Measurements from ENCODE around the gene RPL31. TPM values are rescaled to one million over a fixed set of nuclear protein-coding genes. Genes with fewer than 3 reads are reported as not detected.

RPL31 gene
- total and polyA plus RNA-seq, 4 donors, result 1,008 to 7,651 (median 2,793) TPM

DNA sequence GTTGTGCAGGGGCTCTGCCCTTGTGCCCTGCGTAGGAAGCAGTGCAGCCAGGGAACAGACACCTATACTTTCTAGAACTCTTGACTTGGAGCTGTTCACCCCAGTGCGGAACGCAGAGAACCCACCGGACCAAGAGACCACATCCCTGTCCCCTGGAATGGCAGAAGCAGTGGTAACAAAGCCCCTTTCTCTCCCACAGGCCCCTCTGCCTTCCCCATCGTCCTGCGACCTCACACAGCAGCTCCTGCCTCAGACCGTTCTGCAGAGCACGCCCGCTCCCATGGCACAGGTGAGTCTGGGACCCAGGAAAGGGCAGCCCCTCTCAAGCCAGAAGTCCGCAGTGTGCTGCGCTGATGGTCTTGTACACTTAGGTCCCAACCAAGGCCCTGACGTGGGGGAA is 24.6 kb upstream of the RPL31 start:
- Histone ChIP-seq H3K4me1 (ENCODE audit: control insufficient read depth in 1 of 2, insufficient read depth in 2 of 2, low read length in 2 of 2) (no peaks in the 10 kb centered on the region), H3K36me3 (ENCODE audit: control insufficient read depth in 1 of 2, insufficient read depth in 2 of 2, low read length in 1 of 2) (peaks cover 0 to 3% of the 10 kb centered on the region in 2 donors), H3K27me3 (ENCODE audit: control insufficient read depth in 1 of 2, insufficient read depth in 2 of 2, low read length in 1 of 2) (no peaks in the 10 kb centered on the region), H3K4me3 (ENCODE audit: low read length in 2 of 2) (no peak overlapping the region), H3K27ac (ENCODE audit: low read depth in 1 of 2, low read length in 2 of 2) (peak overlapping the region; percentile 47 to 72), H3K9me3 (ENCODE audit: control insufficient read depth, low read length) (no peaks in the 10 kb centered on the region)
- DNase-seq, result peak in 1 of 2 donors; percentile 56
- ATAC-seq (ENCODE audit: low FRiP score), result no peak
- 87% methylated on average over 12 of the region's 12 CpGs for WGBS, 2 donors
- intact Hi-C loops (cut with DNase I), result loop anchor here in 1 of 2 donors (5.0 kb wide), 1 partner anchor 155 kb away; the partner anchor contains the start of gene NPAS2

DNA sequence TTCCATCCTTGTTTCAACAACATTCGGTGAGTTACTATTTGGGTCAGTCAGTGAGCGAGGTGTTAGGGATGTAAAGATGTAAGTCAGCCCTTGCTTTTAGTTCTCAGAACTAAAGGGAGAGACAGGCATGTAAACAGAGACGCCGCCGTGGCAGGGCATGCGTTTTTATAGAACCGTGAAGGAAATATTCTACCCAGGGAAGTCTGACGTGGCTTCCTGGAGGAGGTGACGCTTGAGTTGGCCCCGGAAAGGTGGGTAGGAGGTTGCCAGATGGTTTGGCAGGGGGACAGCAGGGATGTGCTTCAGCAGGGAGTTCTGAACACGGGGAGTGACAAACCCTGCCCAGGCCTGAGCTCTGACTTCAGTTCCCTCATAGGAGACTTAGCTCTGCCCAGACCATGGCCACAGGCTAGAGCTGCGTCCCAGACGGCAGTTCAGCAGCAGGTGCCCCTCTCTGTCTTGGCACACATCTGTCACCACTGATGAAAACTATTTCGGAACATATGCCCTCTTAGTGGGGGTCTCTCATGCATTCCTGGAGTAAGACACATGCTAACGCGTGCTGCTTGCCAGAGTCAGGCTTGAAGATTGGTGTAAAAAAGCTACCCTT is 23.4 kb upstream of the RPL31 start:
- DNase-seq, result peak; percentile 89 to 93
- no peak overlapping the region for H3K4me3 ChIP-seq (ENCODE audit: low read length in 2 of 2)
- no peaks in the 10 kb centered on the region for H3K27me3 ChIP-seq (ENCODE audit: control insufficient read depth in 1 of 2, insufficient read depth in 2 of 2, low read length in 1 of 2)
- 4 to 8% methylated on average over 16 of the region's 16 CpGs for WGBS, 2 donors
- peak; percentile 78 for ATAC-seq (ENCODE audit: low FRiP score)
- intact Hi-C loops (cut with DNase I), result loop anchor here (2.0 to 5.0 kb wide), 2 partner anchors 156 to 160 kb away; partner anchors contain the start of gene NPAS2 (in 1 of the 2)
- H3K9me3 ChIP-seq (ENCODE audit: control insufficient read depth, low read length), result no peaks in the 10 kb centered on the region
- peaks cover 0 to 3% of the 10 kb centered on the region in 2 donors for H3K36me3 ChIP-seq (ENCODE audit: control insufficient read depth in 1 of 2, insufficient read depth in 2 of 2, low read length in 1 of 2)
- no peaks in the 10 kb centered on the region for H3K4me1 ChIP-seq (ENCODE audit: control insufficient read depth in 1 of 2, insufficient read depth in 2 of 2, low read length in 2 of 2)
- H3K27ac ChIP-seq (ENCODE audit: low read depth in 1 of 2, low read length in 2 of 2), result peak overlapping the region; percentile 33 to 89

DNA sequence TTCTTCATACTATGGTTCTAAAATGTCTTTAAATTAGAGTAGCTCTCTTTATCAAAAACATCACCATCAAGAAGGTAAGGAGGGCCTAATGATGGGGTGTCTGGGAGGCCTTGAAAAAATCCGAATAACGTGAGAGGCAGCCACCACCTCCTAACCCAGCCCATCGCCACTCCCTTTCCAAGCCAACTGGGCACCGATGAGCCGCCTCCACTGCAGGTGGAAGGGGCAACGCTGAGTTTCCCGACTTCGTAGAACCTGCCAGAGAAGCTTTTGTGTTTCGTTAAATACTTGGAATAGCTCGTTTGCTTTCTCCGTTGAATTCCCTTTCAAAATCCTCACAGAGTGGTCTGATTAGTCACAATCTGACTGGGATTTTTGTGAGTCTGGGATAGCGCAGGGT is 22.0 kb upstream of the RPL31 start:
- Histone ChIP-seq H3K4me1 (ENCODE audit: control insufficient read depth in 1 of 2, insufficient read depth in 2 of 2, low read length in 2 of 2) (no peaks in the 10 kb centered on the region), H3K27ac (ENCODE audit: low read depth in 1 of 2, low read length in 2 of 2) (peak overlapping the region in 1 of 2 donors; percentile 19), H3K27me3 (ENCODE audit: control insufficient read depth in 1 of 2, insufficient read depth in 2 of 2, low read length in 1 of 2) (no peaks in the 10 kb centered on the region), H3K36me3 (ENCODE audit: control insufficient read depth in 1 of 2, insufficient read depth in 2 of 2, low read length in 1 of 2) (peaks cover 0 to 1% of the 10 kb centered on the region in 2 donors), H3K9me3 (ENCODE audit: control insufficient read depth, low read length) (no peaks in the 10 kb centered on the region), H3K4me3 (ENCODE audit: low read length in 2 of 2) (no peak overlapping the region)
- peak in 1 of 2 donors; percentile 58 for DNase-seq
- no peak for ATAC-seq (ENCODE audit: low FRiP score)
- intact Hi-C loops (cut with DNase I), result loop anchor here (5.0 kb wide), 2 partner anchors 103 to 248 kb away; no protein-coding TSS in a partner anchor
- 93 to 96% methylated on average over 12 of the region's 12 CpGs for WGBS, 2 donors

DNA sequence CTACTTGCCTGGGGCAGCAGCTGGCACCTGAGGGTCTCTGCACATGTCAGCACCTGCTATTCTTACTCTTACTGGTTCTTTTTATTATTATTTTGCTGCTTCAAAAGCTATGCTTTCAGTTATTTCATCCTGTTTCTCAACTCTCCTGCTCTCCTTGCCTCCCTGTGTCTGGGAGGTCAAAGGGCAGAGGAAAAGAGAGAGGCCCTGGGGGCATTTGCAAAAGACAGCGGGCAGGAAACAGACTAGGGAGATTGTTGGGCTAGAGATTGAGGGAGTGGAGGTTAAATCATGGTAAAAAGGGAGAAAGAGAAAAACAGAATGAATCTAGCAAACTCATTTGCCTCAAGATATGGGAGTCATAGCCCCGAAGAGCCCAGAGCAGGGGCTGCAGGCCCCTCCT is 21.1 kb upstream of the RPL31 start:
- no peak for DNase-seq

DNA sequence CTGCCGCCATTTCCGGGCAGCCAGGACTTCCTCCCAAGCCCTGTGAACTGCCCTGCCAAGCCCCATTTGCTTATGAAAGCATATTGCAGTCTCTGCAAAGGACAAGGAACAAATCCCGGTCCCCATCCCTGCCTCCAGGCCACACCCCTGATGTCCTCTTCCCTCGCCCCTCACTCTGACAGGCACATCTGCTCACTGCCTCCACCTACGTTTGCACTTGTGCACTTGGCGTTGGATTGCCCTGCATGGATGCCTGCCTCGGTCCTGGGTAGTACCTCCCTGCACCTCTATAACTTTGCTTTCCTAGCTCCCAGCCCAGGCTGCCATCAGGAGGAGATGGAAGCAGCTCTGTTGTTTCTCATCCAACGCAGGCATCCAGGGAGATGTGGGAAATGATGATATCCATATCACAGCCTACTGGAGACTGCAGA is 19.6 kb upstream of the RPL31 start:
- 80 to 83% methylated on average over 8 of the region's 8 CpGs for WGBS, 2 donors
- no peak overlapping the region for H3K4me3 ChIP-seq (ENCODE audit: low read length in 2 of 2)
- intact Hi-C loops (cut with DNase I), result loop anchor here (5.0 kb wide), 2 partner anchors 105 to 250 kb away; no protein-coding TSS in a partner anchor
- no peaks in the 10 kb centered on the region for H3K36me3 ChIP-seq (ENCODE audit: control insufficient read depth in 1 of 2, insufficient read depth in 2 of 2, low read length in 1 of 2)
- H3K9me3 ChIP-seq (ENCODE audit: control insufficient read depth, low read length), result no peaks in the 10 kb centered on the region
- ATAC-seq (ENCODE audit: low FRiP score), result no peak
- H3K4me1 ChIP-seq (ENCODE audit: control insufficient read depth in 1 of 2, insufficient read depth in 2 of 2, low read length in 2 of 2), result no peaks in the 10 kb centered on the region
- DNase-seq, result peak in 1 of 2 donors; percentile 59
- H3K27ac ChIP-seq (ENCODE audit: low read depth in 1 of 2, low read length in 2 of 2), result no peak overlapping the region
- no peaks in the 10 kb centered on the region for H3K27me3 ChIP-seq (ENCODE audit: control insufficient read depth in 1 of 2, insufficient read depth in 2 of 2, low read length in 1 of 2)

More for the DNA sequence above, 21.1 kb upstream of the RPL31 start:
- intact Hi-C loops (cut with DNase I), result loop anchor here (5.0 kb wide), 2 partner anchors 104 to 249 kb away; no protein-coding TSS in a partner anchor
- Histone ChIP-seq H3K9me3 (ENCODE audit: control insufficient read depth, low read length) (no peaks in the 10 kb centered on the region), H3K27me3 (ENCODE audit: control insufficient read depth in 1 of 2, insufficient read depth in 2 of 2, low read length in 1 of 2) (no peaks in the 10 kb centered on the region), H3K27ac (ENCODE audit: low read depth in 1 of 2, low read length in 2 of 2) (peak overlapping the region in 1 of 2 donors; percentile 19), H3K4me1 (ENCODE audit: control insufficient read depth in 1 of 2, insufficient read depth in 2 of 2, low read length in 2 of 2) (no peaks in the 10 kb centered on the region), H3K4me3 (ENCODE audit: low read length in 2 of 2) (no peak overlapping the region), H3K36me3 (ENCODE audit: control insufficient read depth in 1 of 2, insufficient read depth in 2 of 2, low read length in 1 of 2) (no peaks in the 10 kb centered on the region)
- 93 to 97% methylated on average over 2 of the region's 2 CpGs for WGBS, 2 donors
- no peak for ATAC-seq (ENCODE audit: low FRiP score)

DNA sequence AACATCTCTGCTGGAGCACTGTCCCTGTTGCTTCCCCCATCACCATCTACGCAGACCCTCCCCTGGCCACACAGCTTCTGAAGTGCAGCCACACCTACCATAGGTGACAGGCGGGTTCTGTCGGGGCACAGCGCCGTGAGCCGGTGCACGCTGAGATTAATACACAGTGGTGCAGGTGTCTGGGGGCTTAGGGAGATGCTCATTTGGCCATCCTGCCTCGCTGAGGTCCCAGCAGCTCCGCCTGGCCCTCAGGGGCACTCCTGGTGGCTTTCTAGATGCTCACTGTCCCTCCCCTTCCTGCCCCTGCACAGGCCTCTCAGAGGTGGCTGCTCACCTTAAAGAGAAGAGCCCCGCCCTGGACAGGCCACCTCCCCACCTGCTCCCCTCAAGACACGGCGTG is 18.9 kb upstream of the RPL31 start:
- peak in 1 of 2 donors; percentile 68 for DNase-seq
- Histone ChIP-seq H3K9me3 (ENCODE audit: control insufficient read depth, low read length) (no peaks in the 10 kb centered on the region), H3K4me3 (ENCODE audit: low read length in 2 of 2) (no peak overlapping the region), H3K27me3 (ENCODE audit: control insufficient read depth in 1 of 2, insufficient read depth in 2 of 2, low read length in 1 of 2) (no peaks in the 10 kb centered on the region), H3K4me1 (ENCODE audit: control insufficient read depth in 1 of 2, insufficient read depth in 2 of 2, low read length in 2 of 2) (no peaks in the 10 kb centered on the region), H3K27ac (ENCODE audit: low read depth in 1 of 2, low read length in 2 of 2) (peak overlapping the region in 1 of 2 donors; percentile 69), H3K36me3 (ENCODE audit: control insufficient read depth in 1 of 2, insufficient read depth in 2 of 2, low read length in 1 of 2) (no peaks in the 10 kb centered on the region)
- intact Hi-C loops (cut with DNase I), result loop anchor here (5.0 kb wide), 2 partner anchors 106 to 251 kb away; no protein-coding TSS in a partner anchor
- ATAC-seq (ENCODE audit: low FRiP score), result no peak
- WGBS, 2 donors, result 88 to 91% methylated on average over 12 of the region's 12 CpGs

DNA sequence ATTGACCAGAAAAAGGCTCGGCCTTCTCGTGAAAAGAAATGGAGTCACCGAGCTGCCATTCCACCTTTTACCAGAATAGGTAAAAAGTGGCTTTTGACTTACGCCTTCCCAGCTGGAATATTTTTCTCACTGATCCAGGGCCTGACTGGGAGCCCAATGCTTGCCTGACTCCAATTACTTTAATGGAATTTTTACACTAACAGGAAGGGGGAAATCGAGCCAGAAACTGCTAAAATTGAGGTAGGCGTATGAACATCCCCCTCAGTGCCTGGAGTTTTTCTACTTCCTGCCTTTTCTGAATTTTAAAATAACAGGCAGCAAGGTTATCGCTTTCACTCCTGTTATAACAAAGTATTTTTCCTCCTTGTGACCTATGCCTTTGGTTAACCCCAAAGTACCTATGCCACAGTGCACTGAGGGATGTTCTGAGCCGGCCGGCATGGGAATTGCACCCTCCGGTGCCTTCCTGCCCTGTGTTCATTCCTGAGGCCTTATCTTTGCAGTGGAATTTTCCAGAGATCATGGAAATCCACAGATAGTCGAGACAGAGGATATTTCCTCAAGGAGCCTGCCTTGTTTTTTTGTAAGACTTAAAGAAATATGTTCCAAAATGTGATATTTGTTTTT is 18.3 kb upstream of the RPL31 start:
- DNase-seq, result no peak
- Histone ChIP-seq H3K36me3 (ENCODE audit: control insufficient read depth in 1 of 2, insufficient read depth in 2 of 2, low read length in 1 of 2) (no peaks in the 10 kb centered on the region), H3K9me3 (ENCODE audit: control insufficient read depth, low read length) (no peaks in the 10 kb centered on the region), H3K4me1 (ENCODE audit: control insufficient read depth in 1 of 2, insufficient read depth in 2 of 2, low read length in 2 of 2) (no peaks in the 10 kb centered on the region), H3K4me3 (ENCODE audit: low read length in 2 of 2) (no peak overlapping the region), H3K27ac (ENCODE audit: low read depth in 1 of 2, low read length in 2 of 2) (peak overlapping the region; percentile 15 to 69), H3K27me3 (ENCODE audit: control insufficient read depth in 1 of 2, insufficient read depth in 2 of 2, low read length in 1 of 2) (no peaks in the 10 kb centered on the region)
- WGBS, 2 donors, result 9 to 22% methylated on average over 11 of the region's 11 CpGs
- intact Hi-C loops (cut with DNase I), result loop anchor here (1.0 to 5.0 kb wide), 4 partner anchors 106 to 377 kb away; no protein-coding TSS in a partner anchor
- ATAC-seq (ENCODE audit: low FRiP score), result peak; percentile 51

DNA sequence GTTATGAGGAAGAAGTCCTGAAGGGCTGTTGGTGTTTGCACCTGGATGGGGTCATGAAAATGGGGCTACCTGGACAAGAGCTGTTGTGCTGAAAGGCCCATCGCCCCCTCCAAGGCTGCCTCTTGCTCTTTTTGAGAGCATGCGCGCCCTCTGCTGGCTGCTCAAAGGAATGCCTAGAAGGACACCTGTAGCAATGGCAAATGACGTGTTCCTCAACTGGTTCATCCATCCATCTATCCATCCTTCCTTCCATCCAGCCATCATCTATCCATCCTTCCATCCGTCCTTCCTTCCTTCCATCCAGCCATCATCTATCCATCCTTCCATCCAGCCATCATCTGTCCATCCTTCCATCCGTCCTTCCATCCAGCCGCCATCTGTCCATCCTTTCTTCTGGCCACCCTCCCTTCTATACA is 17.2 kb upstream of the RPL31 start:
- Histone ChIP-seq H3K36me3 (ENCODE audit: control insufficient read depth in 1 of 2, insufficient read depth in 2 of 2, low read length in 1 of 2) (no peaks in the 10 kb centered on the region), H3K27me3 (ENCODE audit: control insufficient read depth in 1 of 2, insufficient read depth in 2 of 2, low read length in 1 of 2) (no peaks in the 10 kb centered on the region), H3K4me3 (ENCODE audit: low read length in 2 of 2) (no peak overlapping the region), H3K27ac (ENCODE audit: low read depth in 1 of 2, low read length in 2 of 2) (no peak overlapping the region), H3K4me1 (ENCODE audit: control insufficient read depth in 1 of 2, insufficient read depth in 2 of 2, low read length in 2 of 2) (no peaks in the 10 kb centered on the region), H3K9me3 (ENCODE audit: control insufficient read depth, low read length) (no peaks in the 10 kb centered on the region)
- 28 to 31% methylated on average over 7 of the region's 7 CpGs for WGBS, 2 donors
- peak; percentile 77 for ATAC-seq (ENCODE audit: low FRiP score)
- DNase-seq, result peak; percentile 84 to 93
- intact Hi-C loops (cut with DNase I), result loop anchor here (1.0 to 5.0 kb wide), 5 partner anchors 108 to 378 kb away; no protein-coding TSS in a partner anchor

Measured in aorta (tissue), 5 donors.